Prostate gland (tissue), 2 donors: ENCODE results near the gene TXNRD3.

Experiments
- CTCF ChIP-seq, 4 experiments: fragments of 200-600 bp in 2 of 4; fragments of 450-650 bp in 2 of 4; sonication (generic) in 2 of 4; IDR thresholded peaks; 1 replicate in 3 of 4; 2 replicates in 1 of 4; pipeline ENCODE4 v1.5.1; 2016 to 2019; ENCODE audit warnings: antibody characterized with exemption in 4 of 4, mild to moderate bottlenecking in 2 of 4, moderate library complexity in 2 of 4
- POLR2A ChIP-seq: fragments of 450-650 bp; IDR thresholded peaks from one replicate; pipeline ENCODE4 v1.6.1; 2016; ENCODE audit warnings: antibody characterized with exemption, mild to moderate bottlenecking
- POLR2AphosphoS5 ChIP-seq: sonication (generic); formaldehyde crosslinking; IDR thresholded peaks from one replicate; pipeline ENCODE4 v1.6.1; 2017; ENCODE audit warnings: antibody characterized with exemption

- no peak for TF ChIP-seq POLR2A
- TF ChIP-seq CTCF (IDR thresholded peaks at IDR 0.05), result no peak
- no peak for TF ChIP-seq POLR2AphosphoS5
Observed at GRCh38 chr3:126622694-126623093, 32.2 kb downstream of the TXNRD3 start.
